Endothelial cell (in vitro differentiated cells): ENCODE data around the gene TNIP1. TPM values are rescaled to one million over a fixed set of nuclear protein-coding genes. Genes with fewer than 3 reads are reported as not detected.

Experiments
- DNase-seq: peaks from one replicate; pipeline ENCODE4 v3.0.0; 2021; ENCODE audit warnings: low spot score
- H3K27ac Mint-ChIP-seq: one replicate; pipeline ENCODE4 v1.8.0; 2021; ENCODE audit warnings: mixed read lengths, inconsistent platforms; ENCODE audit not compliant: unreplicated experiment
- H3K27me3 Mint-ChIP-seq: one replicate; pipeline ENCODE4 v1.8.0; 2021; ENCODE audit warnings: mild to moderate bottlenecking, moderate library complexity, mixed read lengths, inconsistent platforms; ENCODE audit not compliant: unreplicated experiment
- H3K36me3 Mint-ChIP-seq: one replicate; pipeline ENCODE4 v1.8.0; 2021; ENCODE audit warnings: mild to moderate bottlenecking, low read depth, mixed read lengths, inconsistent platforms; ENCODE audit not compliant: unreplicated experiment
- H3K4me1 Mint-ChIP-seq: one replicate; pipeline ENCODE4 v1.8.0; 2021; ENCODE audit warnings: mild to moderate bottlenecking, mixed read lengths, inconsistent platforms; ENCODE audit not compliant: unreplicated experiment
- H3K4me3 Mint-ChIP-seq: one replicate; pipeline ENCODE4 v1.8.0; 2021; ENCODE audit warnings: mild to moderate bottlenecking, mixed read lengths, inconsistent platforms; ENCODE audit not compliant: unreplicated experiment
- H3K9me3 Mint-ChIP-seq: one replicate; pipeline ENCODE4 v1.8.0; 2021; ENCODE audit warnings: mixed read lengths, inconsistent platforms; ENCODE audit not compliant: unreplicated experiment
- CTCF ChIP-seq: fragments of 200-600 bp; sonication (generic); IDR thresholded peaks from one replicate; pipeline ENCODE4 v1.5.0; 2021; ENCODE audit warnings: antibody characterized with exemption; ENCODE audit not compliant: unreplicated experiment
- long read RNA-seq: library from polyadenylated mRNA; unstranded; transcript quantifications from one replicate; pipeline ENCODE4 v2.0.0, GENCODE V29; 2020; ENCODE audit not compliant: unreplicated experiment
- total RNA-seq: library from RNA; stranded (reverse); fragmentation: NEBNext Ultra II Directional; extraction: Animal tissue kit (Norgen Biotek cat#: 25700); gene quantifications from one replicate; pipeline ENCODE4 v1.2.1, GENCODE V29; 2021; ENCODE audit not compliant: unreplicated experiment

TNIP1 gene
- total RNA-seq: 76.0 TPM
- long read RNA-seq, partial matches to known transcripts: 0 of 3 reads
- long read RNA-seq, other reads (novel, unspliced or antisense): 1 of 3 reads

GRCh38 chr5:151080613-151081430, at the start of gene TNIP1:
TSS of gene TNIP1 (minus strand) at chr5:151081034. CDS start at chr5:151065095, 15,939 bp downstream.
- Mint-ChIP-seq H3K9me3 (no peaks in the 10 kb centered on the region), H3K27me3 (peaks cover 14% of the 10 kb centered on the region), H3K27ac (peak within 1 kb of the TSS; percentile 97), H3K4me3 (peak within 1 kb of the TSS; percentile 92), H3K4me1 (peaks cover 27% of the 10 kb centered on the region), H3K36me3 (peaks cover 21% of the 10 kb centered on the region)
- DNase-seq: peak; percentile 86
- TF ChIP-seq CTCF: no peak

- Mint-ChIP-seq H3K27ac (peak overlapping the region; percentile 42), H3K27me3 (peaks cover 4% of the 10 kb centered on the region), H3K9me3 (no peaks in the 10 kb centered on the region), H3K36me3 (peaks cover 68% of the 10 kb centered on the region), H3K4me1 (peaks cover 25% of the 10 kb centered on the region), H3K4me3 (no peak overlapping the region)
- no peak for DNase-seq
- no peak for TF ChIP-seq CTCF
These were observed 49.5 kb upstream of the TNIP1 start for GRCh38 chr5:151130235-151130921.

GRCh38 chr5:151128817-151129216, 48.0 kb upstream of the TNIP1 start:
- Mint-ChIP-seq H3K27ac (no peak overlapping the region), H3K9me3 (no peaks in the 10 kb centered on the region), H3K4me3 (peak overlapping the region; percentile 9), H3K36me3 (peaks cover 65% of the 10 kb centered on the region), H3K4me1 (peaks cover 25% of the 10 kb centered on the region), H3K27me3 (peaks cover 4% of the 10 kb centered on the region)
- no peak for TF ChIP-seq CTCF
- DNase-seq: no peak

GRCh38 chr5:151127926-151128325, 47.1 kb upstream of the TNIP1 start:
- Mint-ChIP-seq H3K27me3 (peaks cover 4% of the 10 kb centered on the region), H3K4me1 (peaks cover 25% of the 10 kb centered on the region), H3K9me3 (no peaks in the 10 kb centered on the region), H3K36me3 (peaks cover 56% of the 10 kb centered on the region), H3K27ac (no peak overlapping the region), H3K4me3 (peak overlapping the region; percentile 28)
- no peak for DNase-seq
- no peak for TF ChIP-seq CTCF

- Mint-ChIP-seq H3K36me3 (peaks cover 56% of the 10 kb centered on the region), H3K27ac (no peak overlapping the region), H3K9me3 (no peaks in the 10 kb centered on the region), H3K4me3 (no peak overlapping the region), H3K27me3 (peaks cover 2% of the 10 kb centered on the region), H3K4me1 (peaks cover 15% of the 10 kb centered on the region)
- TF ChIP-seq CTCF: peak; percentile 82
- peak; percentile 74 for DNase-seq
These were observed 45.4 kb upstream of the TNIP1 start for GRCh38 chr5:151126199-151126645.
